Esophagus squamous epithelium (tissue), 4 donors: Measurements from ENCODE around the gene FOXL3.

Experiments
- POLR2A ChIP-seq, 4 donors: fragments of 450-650 bp; IDR thresholded peaks; one replicate each; pipeline ENCODE4 v1.6.1; 2017; ENCODE audit warnings: antibody characterized with exemption in 4 of 4, mild to moderate bottlenecking in 4 of 4, moderate library complexity in 3 of 4
- TF ChIP-seq, protein P1 (sequence below), 6 experiments: fragments of 450-650 bp in 4 of 6; fragments of 200-600 bp in 2 of 6; sonication (generic) in 2 of 6; IDR thresholded peaks; one replicate each; pipeline ENCODE4 v1.5.1; 2016 to 2019; ENCODE audit warnings: antibody characterized with exemption in 6 of 6, mild to moderate bottlenecking in 4 of 6, moderate library complexity in 4 of 6

DNA sequence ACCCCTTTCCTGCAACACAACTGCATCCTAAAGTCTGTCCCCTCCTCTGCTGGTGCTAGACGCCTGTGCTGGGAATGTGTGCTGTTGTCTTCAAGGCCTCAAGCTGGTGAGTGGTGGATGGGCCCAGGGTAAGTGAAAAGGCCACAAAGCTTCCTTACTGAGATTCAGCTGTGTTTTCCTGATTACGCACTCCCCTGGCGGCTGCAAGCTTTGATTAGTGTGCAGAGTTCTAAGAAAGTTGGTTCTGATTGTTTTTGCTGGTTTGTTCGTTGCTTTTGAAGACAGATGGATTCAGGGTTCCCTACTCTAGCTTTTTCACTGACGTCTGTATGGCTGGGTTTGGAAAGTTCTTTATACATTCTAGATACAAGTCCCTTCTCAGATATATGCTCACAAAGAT lies 11.9 kb upstream of the FOXL3 start:
- TF ChIP-seq, protein P1, sequence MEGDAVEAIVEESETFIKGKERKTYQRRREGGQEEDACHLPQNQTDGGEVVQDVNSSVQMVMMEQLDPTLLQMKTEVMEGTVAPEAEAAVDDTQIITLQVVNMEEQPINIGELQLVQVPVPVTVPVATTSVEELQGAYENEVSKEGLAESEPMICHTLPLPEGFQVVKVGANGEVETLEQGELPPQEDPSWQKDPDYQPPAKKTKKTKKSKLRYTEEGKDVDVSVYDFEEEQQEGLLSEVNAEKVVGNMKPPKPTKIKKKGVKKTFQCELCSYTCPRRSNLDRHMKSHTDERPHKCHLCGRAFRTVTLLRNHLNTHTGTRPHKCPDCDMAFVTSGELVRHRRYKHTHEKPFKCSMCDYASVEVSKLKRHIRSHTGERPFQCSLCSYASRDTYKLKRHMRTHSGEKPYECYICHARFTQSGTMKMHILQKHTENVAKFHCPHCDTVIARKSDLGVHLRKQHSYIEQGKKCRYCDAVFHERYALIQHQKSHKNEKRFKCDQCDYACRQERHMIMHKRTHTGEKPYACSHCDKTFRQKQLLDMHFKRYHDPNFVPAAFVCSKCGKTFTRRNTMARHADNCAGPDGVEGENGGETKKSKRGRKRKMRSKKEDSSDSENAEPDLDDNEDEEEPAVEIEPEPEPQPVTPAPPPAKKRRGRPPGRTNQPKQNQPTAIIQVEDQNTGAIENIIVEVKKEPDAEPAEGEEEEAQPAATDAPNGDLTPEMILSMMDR (IDR thresholded peaks at IDR 0.05), result no peak
- TF ChIP-seq POLR2A (IDR thresholded peaks at IDR 0.05), result no peak
